T-helper 1 cell treated with Interleukin-12 subunit alpha and Interleukin-12 subunit beta and Interleukin-4 antibody, amounts not matched to agents 30 μg/mL and 1 μg/mL, for 36 hours (primary cell): ENCODE measurements around the gene IL18BP.

ENCODE experiments used
- H3K27ac Mint-ChIP-seq: one replicate; pipeline ENCODE4 v1.8.0; 2021; ENCODE audit warnings: mild to moderate bottlenecking, mixed read lengths
- H3K27me3 Mint-ChIP-seq: one replicate; pipeline ENCODE4 v1.8.0; 2021; ENCODE audit warnings: low read depth, mixed read lengths
- H3K36me3 Mint-ChIP-seq: one replicate; pipeline ENCODE4 v1.8.0; 2021; ENCODE audit warnings: low read depth, mixed read lengths
- H3K4me1 Mint-ChIP-seq: one replicate; pipeline ENCODE4 v1.8.0; 2021; ENCODE audit warnings: low read depth, mixed read lengths
- H3K4me3 Mint-ChIP-seq: one replicate; pipeline ENCODE4 v1.8.0; 2021; ENCODE audit warnings: mild to moderate bottlenecking, moderate library complexity, mixed read lengths
- H3K9me3 Mint-ChIP-seq: one replicate; pipeline ENCODE4 v1.8.0; 2021; ENCODE audit warnings: mixed read lengths

The IL18BP gene

DNA sequence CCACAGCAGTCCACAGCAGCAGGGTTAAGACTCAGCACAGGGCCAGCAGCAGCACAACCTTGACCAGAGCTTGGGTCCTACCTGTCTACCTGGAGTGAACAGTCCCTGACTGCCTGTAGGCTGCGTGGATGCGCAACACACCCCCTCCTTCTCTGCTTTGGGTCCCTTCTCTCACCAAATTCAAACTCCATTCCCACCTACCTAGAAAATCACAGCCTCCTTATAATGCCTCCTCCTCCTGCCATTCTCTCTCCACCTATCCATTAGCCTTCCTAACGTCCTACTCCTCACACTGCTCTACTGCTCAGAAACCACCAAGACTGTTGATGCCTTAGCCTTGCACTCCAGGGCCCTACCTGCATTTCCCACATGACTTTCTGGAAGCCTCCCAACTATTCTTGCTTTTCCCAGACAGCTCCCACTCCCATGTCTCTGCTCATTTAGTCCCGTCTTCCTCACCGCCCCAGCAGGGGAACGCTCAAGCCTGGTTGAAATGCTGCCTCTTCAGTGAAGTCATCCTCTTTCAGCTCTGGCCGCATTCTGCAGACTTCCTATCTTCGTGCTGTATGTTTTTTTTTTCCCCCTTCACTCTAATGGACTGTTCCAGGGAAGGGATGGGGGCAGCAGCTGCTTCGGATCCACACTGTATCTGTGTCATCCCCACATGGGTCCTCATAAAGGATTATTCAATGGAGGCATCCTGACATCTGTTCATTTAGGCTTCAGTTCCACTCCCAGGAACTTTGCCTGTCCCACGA, 3.3 kb downstream of the IL18BP start:
- H3K9me3 Mint-ChIP-seq = no peaks in the 10 kb centered on the region
- H3K4me1 Mint-ChIP-seq = peaks cover 20% of the 10 kb centered on the region
- peak overlapping the region; percentile 26 for H3K27ac Mint-ChIP-seq
- H3K4me3 Mint-ChIP-seq = no peak overlapping the region
- H3K27me3 Mint-ChIP-seq = no peaks in the 10 kb centered on the region
- H3K36me3 Mint-ChIP-seq = peaks cover 36% of the 10 kb centered on the region

DNA sequence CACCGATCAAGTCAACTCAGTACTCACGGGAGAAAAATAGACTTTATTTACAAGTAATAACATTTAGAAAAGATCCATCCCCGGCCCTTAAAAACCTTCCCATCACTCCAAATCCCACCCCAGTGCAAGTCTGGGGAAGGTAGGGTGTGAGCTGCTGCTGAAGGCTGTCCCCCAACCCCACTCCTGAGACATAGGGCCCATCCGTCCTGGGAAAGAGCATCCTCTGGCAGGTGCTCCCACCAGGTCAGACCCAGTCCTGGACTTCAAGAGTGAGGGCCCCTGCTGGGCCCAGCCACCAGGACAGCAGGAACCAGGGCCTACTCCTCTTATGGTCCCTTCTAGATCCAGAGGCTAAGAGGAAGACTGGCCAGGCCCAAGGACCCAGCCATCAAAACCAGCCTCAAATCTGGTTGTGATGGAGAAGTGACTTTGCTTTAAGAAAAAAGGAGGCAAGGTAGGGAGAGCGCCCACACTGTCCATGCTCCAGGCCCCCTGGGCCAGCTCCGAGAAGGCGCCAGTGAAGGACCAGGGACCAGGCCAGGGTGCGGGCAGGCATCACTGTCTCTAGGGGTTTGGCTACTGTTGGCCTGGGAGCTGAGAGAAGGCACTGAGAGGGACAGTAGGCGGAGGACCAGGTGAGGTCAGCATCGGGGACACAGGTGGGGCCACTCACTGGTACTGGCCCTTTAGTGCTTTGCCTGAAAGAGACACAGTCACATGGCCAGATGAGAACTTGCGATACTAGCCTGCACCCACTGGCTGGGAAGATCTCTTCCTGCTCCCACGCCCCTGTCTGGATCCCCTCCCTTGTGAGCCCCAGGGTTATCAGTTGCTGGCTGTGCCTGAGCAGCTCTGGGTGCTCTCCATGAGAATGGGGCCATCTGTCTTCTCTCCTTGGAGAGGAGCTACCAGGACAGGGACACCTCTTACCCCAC, 4.4 kb downstream of the IL18BP start:
- H3K4me3 Mint-ChIP-seq = no peak overlapping the region
- H3K27me3 Mint-ChIP-seq = no peaks in the 10 kb centered on the region
- peaks cover 44% of the 10 kb centered on the region for H3K36me3 Mint-ChIP-seq
- H3K9me3 Mint-ChIP-seq = no peaks in the 10 kb centered on the region
- peaks cover 18% of the 10 kb centered on the region for H3K4me1 Mint-ChIP-seq
- H3K27ac Mint-ChIP-seq = peak overlapping the region; percentile 13

DNA sequence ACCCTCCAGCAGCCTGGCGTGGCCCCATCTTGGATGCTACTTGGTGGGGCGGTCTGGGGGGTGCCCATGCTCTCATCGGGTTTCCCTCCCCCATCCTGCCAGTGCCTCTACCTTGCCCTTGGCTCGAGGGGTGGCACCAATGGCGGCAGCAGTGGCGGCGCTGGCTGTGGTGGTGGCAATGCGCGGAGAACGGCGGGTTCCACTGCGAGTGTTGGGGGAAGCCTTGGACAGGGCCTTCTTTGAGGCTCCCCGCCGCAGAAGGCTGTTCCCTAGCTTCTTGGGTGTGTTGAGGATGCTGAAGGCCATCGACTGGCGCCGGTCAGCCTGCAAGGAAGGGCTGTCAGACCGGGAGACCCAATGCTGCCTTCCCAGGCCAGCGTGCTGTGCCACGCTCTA, 5.1 kb downstream of the IL18BP start:
- peak overlapping the region; percentile 13 for H3K27ac Mint-ChIP-seq
- H3K36me3 Mint-ChIP-seq = peaks cover 46% of the 10 kb centered on the region
- H3K4me1 Mint-ChIP-seq = peaks cover 12% of the 10 kb centered on the region
- no peaks in the 10 kb centered on the region for H3K9me3 Mint-ChIP-seq
- no peak overlapping the region for H3K4me3 Mint-ChIP-seq
- H3K27me3 Mint-ChIP-seq = no peaks in the 10 kb centered on the region

DNA sequence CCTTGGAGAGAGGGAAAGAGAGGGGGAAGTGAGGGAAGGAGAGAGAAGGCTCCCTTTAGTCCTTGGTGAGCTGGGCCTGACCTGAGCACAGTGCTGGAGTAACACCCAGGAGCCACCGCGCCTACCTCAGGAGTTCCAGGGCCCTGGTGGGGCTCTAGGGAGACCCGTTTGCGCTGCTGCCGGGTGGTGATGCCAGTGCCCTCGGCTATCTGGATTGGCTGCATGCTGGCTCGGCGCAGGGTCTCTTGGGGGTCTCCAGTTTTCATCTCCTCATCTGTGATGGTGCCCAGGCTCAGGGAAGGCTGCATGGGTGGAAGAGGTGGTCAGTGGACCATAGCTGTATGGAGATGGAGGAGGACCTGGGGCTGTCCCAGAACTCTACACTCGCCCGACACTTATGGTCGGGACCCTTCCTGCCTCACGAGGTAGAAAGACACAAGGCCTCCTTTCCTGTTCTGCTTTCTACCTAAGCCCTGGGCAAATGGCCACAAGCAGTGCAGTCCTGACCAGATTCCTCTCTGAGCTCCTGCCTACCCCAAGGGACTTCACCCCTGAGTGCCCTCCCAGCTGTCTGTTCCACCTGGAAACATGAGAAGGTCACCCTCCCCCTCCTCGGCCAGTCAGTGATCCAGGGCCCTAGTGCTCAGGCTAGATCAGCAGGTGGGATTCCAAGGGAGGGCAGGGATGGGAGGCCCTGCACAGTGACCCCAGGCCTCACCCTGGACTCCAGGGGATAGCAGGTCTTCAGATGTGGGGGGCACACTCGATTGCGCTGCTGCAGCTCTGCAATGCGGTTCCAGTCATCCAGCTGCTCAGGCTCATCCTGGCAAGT, 6.0 kb downstream of the IL18BP start:
- Mint-ChIP-seq H3K36me3 (peaks cover 45% of the 10 kb centered on the region), H3K4me3 (no peak overlapping the region), H3K27ac (no peak overlapping the region), H3K4me1 (peaks cover 2% of the 10 kb centered on the region), H3K27me3 (no peaks in the 10 kb centered on the region), H3K9me3 (no peaks in the 10 kb centered on the region)

DNA sequence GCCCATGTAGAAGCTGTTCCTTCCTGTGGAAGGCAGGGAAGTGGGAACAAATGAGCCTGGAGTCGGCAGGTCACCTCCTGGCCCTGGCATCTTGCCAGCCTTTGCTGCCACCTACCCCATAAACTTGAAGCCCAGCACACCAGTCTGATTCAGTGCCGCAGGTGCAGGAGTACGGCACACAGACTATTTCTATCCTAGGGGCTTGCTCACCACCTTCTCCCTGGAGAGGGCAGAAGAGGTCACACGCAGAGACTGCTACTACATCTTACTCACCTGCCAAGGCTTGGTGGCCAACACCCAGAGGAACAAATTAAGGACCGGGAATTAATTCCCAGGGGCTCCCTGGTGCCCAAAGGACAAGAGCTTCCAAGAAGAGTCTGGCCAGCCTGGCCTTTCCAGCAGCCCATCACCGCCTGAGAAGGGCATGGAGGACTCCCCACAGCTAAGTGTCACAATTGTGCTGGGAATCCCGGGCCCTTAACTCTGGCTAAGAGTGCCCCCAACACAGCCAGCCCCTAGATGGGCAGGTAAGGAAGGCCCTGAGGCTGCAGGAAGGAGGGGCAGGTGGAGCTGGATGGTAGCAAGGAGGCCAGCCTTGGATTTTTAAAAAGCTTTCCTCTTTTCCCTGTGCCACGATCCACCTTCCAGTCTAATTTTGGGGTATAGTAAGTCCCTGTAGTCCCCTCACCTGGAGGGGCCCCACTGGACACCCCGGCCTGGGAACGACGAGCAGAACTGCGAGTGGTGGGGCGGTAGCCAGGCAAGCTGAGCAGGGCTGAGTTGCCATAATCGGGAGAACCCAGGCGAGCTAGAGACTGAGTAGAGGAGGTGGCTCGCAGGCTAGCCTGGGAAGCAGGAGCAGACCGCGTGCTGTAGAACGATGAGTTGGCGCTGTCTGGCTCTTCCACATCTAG, 6.9 kb downstream of the IL18BP start:
- Mint-ChIP-seq H3K27ac (no peak overlapping the region), H3K9me3 (no peaks in the 10 kb centered on the region), H3K4me1 (peaks cover 3% of the 10 kb centered on the region), H3K27me3 (no peaks in the 10 kb centered on the region), H3K4me3 (no peak overlapping the region), H3K36me3 (peaks cover 47% of the 10 kb centered on the region)

DNA sequence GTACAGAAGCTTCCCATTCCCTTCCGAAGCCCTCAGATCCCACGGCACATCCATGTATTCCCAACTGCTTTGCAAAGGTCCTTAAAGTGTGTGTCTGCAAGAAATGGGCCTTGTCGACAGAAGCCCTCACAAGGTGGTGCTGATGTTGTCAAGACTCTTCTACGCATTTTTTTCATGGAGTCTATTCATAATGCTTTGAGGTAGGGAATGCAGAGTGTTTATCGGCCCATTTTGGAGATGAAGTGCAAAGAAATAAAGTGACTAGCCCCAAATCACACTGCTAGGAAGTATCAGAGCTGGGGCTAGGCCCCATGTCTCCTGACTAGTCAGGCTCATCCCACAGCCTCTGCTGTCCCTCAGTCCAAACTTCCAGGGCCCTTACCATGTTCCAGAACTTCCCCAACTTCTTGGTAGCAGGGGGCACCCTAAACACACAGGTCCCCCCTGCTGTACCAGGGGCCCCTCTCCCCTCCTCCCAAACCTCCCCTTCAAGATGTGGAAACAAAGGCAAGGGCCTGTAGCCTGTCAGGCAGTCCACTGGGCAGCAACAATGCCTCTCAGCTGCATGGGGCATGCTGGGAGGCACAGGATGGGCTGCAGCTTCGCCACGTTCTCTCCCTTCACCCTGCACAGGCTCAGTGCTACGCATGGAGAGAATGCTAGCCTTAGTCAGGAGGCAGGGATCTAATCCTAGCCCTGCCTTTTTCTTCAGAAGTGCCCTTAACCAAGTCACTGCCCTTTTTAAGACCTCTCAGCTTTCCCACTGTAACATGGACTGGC, 7.8 kb downstream of the IL18BP start:
- Mint-ChIP-seq H3K27me3 (no peaks in the 10 kb centered on the region), H3K4me3 (no peak overlapping the region), H3K9me3 (no peaks in the 10 kb centered on the region), H3K4me1 (peaks cover 3% of the 10 kb centered on the region), H3K27ac (no peak overlapping the region), H3K36me3 (peaks cover 50% of the 10 kb centered on the region)

DNA sequence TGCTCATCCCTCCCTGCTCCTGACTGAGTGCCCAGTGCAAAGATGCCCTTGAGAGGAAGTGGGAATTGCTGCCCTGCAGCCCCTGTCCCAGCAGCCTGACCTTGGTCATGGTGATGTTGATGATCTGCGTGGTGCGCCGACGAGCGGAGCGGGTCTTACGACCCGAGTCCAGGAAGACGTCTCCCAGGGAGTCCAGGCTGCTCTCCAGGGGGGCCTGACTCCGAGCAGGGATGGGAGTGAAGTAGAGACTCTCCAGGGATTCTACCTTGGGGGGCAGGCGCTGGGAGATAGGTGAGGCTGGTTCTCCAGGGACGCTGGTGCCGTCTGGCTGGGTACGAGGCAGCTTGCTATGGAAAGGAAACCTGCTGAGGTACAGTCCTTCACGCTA, 8.4 kb downstream of the IL18BP start:
- Mint-ChIP-seq H3K27me3 (no peaks in the 10 kb centered on the region), H3K4me1 (peaks cover 3% of the 10 kb centered on the region), H3K36me3 (peaks cover 49% of the 10 kb centered on the region), H3K27ac (no peak overlapping the region), H3K4me3 (no peak overlapping the region), H3K9me3 (no peaks in the 10 kb centered on the region)

DNA sequence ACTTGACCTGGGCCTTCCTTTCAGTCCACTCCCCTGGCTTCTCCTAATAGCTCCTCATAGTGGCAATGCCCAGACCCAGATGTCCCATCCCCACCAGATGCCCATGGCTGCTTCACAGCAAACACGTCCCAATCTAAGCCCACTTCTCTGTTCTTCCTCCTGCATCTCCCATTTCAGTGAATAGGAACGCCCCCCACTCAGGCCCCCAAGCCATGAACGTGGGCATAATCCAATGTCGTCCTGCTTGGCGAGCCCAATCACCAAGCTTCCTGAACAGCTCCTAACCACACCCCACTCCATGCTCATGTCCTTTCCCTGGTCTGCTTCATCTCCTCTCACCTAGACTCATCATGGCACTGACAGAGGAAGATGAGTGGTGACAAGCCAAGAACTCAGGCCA, 8.9 kb downstream of the IL18BP start:
- Mint-ChIP-seq H3K9me3 (no peaks in the 10 kb centered on the region), H3K36me3 (peaks cover 44% of the 10 kb centered on the region), H3K4me3 (no peak overlapping the region), H3K27me3 (no peaks in the 10 kb centered on the region), H3K27ac (peak overlapping the region; percentile 13), H3K4me1 (peaks cover 3% of the 10 kb centered on the region)

DNA sequence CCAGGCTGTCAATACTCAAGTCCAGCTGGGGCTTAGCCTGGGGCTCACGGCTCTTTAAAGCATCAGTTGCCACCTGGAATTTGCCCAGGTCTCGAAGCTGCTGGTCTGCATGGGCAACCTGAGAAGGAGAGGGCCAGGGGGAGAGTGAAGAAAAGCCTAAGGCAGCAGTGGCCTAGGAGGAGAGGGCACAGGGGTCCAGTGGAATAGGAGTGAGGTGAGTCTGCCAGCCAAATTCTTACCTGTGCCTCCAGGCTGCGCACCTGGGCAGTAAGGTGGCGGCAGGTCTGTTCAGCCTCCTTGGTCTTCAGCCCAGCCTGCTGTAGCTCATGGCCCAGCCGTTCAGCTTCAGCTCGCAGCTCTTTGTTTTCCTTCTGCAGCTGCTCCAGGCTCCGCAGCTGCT, 10.0 kb downstream of the IL18BP start:
- Mint-ChIP-seq H3K36me3 (peaks cover 40% of the 10 kb centered on the region), H3K27ac (no peak overlapping the region), H3K4me1 (peaks cover 3% of the 10 kb centered on the region), H3K9me3 (no peaks in the 10 kb centered on the region), H3K27me3 (no peaks in the 10 kb centered on the region), H3K4me3 (no peak overlapping the region)

DNA sequence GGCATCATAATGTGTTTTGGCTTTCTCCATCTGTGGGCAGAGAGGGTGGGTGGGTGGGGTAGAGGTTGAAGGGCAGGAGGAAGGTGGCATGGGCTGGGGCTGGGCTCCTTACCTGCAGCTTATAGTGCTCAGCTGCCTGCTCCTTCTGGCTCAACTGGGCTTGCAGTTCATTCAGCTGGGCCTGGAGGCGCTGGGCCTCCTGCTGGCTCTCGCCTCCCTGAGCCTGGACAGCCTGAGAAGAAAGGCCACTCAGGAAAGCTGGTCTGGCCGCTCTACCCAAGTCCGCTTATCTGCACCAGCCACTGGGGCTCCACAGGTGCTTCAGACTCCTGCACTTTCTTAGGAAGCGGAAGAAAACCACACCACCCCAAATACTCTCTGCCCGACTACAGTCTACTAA, 10.4 kb downstream of the IL18BP start:
- Mint-ChIP-seq H3K27me3 (no peaks in the 10 kb centered on the region), H3K36me3 (peaks cover 43% of the 10 kb centered on the region), H3K27ac (no peak overlapping the region), H3K9me3 (no peaks in the 10 kb centered on the region), H3K4me1 (peaks cover 3% of the 10 kb centered on the region), H3K4me3 (no peak overlapping the region)

DNA sequence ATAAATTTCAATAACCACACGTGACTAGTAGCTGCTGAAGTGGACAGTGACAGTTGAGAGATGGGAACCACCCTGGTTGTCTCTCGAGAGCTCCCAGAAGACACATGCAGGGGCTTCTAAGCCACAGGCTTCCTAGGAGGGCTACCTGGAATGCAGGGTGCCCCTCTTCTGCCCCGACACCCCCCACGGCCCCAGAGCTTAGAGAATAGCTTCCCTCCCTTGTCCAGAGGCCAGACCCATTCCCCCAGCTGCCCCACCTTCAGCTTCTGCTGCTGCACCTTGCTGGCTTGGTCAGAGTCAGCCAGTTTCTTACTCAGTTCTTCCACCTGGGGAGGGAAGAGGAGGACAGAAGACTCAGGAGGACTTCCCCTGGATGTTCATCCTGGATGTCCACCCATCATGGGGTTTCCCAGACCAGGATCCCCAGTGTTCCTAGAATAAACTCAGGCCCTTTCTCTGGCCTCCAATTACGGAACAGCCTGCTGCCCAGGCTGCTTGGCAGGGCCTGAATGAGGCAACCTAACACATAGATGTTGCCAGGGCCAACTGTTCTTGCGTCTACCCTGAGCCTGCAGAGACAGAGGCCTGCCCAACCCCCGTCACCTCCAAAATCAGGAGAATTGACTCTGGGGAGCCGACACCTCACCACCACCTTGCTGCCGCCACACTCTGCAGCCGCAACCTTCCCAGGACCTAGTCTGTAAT, 12.0 kb downstream of the IL18BP start:
- H3K36me3 Mint-ChIP-seq = peaks cover 51% of the 10 kb centered on the region
- H3K4me1 Mint-ChIP-seq = peaks cover 3% of the 10 kb centered on the region
- H3K4me3 Mint-ChIP-seq = no peak overlapping the region
- no peaks in the 10 kb centered on the region for H3K9me3 Mint-ChIP-seq
- no peak overlapping the region for H3K27ac Mint-ChIP-seq
- H3K27me3 Mint-ChIP-seq = no peaks in the 10 kb centered on the region

DNA sequence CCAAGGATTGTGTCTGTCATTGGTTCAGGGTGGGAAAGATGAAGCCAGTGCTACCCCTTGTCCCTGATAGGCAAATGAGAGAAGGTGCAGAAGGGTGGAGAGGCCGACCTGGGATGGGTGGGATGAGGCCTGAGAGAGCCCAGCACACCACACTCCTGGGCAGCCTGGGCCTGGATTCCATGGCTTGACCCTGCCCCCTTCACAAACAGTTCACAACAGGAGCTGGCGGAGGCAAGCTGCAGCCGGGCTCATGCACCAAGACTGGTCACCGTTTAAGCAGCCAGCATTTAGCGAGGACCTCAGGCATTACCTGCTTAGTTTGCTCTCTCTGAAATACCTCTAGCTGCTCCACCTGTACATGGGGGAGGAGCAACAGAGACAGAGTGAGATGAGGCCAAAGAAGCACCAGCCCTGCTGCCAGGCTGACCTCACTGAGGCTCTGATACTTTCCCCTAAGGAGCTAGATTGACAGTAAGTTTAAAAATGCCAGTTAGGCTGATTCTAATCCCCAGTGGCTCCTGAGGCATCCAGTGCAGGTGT, 13.5 kb downstream of the IL18BP start:
- no peaks in the 10 kb centered on the region for H3K27me3 Mint-ChIP-seq
- peaks cover 57% of the 10 kb centered on the region for H3K36me3 Mint-ChIP-seq
- no peaks in the 10 kb centered on the region for H3K9me3 Mint-ChIP-seq
- peaks cover 3% of the 10 kb centered on the region for H3K4me1 Mint-ChIP-seq
- H3K4me3 Mint-ChIP-seq = no peak overlapping the region
- H3K27ac Mint-ChIP-seq = no peak overlapping the region
